HG03139 (cell line): Measurements from ENCODE around the gene RSPH9.

Experiments
- ATAC-seq: cut with Tn5 transposase; IDR thresholded peaks from one replicate; pipeline ENCODE4 v1.9.1; 2021; ENCODE audit not compliant: unreplicated experiment

The RSPH9 gene

GRCh38 chr6:43644940-43645612 is at the start of gene RSPH9:
RSPH9 (plus strand) TSS chr6:43645036; CDS start chr6:43645099, 63 bp downstream.
- ATAC-seq, result peak; percentile 50

DNA sequence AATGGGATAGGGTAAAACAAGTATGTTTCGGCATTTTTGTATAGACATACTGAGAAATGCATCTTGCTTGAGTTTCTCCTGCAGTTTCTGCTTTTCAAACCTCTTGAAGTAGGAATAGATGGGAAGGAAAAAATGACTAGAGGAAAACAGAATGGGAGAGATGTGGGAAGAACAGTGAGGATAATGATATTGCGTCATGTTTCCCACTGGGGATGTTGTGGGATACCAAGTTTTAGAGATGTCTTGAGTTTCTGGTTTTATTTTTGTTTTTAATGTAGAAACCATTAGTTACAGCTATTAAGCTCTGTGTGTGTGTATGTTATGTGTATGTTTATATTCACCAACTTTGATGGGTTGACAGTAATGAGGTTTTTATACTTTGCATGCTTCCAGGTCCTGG is 44.2 kb upstream of the RSPH9 start:
- ATAC-seq, result no peak

DNA sequence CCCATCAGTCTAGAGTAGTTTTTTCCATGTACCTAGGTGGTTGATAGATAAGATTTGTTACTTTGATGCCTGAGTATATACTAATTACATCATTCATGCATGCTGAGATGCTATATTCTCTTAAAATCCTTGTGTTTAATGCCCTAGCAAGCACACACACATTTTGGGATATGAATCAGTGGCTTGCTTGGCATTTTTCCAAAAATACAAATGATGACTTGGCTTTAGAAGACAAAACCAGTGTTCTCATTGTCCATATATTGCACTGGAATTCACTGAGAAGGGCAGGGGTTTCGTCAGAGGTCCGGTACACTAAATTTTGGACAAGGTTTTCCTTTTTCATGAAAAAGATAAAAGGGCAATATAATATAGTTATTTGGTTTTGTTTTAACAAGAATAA is 40.7 kb upstream of the RSPH9 start:
- no peak for ATAC-seq

DNA sequence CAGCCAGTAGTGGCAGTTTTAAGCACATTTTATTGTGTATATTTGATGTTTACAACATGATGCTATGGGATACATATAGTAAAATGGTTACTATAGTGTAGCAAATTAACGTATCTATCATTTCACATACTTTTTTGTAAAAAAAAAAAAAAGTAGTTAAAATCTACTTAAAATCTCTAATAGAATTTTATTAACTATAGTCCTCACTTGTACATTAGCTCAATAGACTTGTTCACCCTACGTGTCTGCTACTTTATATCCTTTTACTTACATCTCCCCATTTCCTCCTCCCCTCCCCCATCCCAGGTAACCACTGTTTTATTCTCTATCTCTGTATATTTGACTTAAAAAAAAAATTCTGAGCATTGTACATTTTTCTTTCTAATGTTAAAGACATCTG is 38.8 kb upstream of the RSPH9 start:
- no peak for ATAC-seq

- ATAC-seq, result no peak
Measured at GRCh38 chr6:43608310-43608763, 36.5 kb upstream of the RSPH9 start.

- ATAC-seq, result no peak
Measured at GRCh38 chr6:43608807-43609206, 36.0 kb upstream of the RSPH9 start.

DNA sequence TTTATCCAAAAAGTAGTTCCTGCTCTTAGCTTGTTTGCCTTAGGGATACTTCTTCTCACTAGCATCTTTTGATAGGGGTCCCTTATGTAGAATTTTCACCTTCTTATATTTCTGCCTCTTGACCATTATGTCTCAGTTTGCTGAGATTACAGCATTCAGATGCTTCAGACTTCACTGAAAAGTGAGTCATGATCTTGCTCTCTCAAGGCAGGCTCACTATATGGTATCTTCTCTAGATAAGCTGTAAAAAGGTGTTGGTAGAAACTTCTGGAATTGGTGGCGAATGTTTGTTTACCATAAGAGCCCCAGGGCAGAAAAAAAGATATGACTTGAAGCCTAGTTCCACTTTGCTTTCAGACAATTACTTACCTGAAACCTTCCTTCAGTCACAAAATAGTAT is 35.4 kb upstream of the RSPH9 start:
- no peak for ATAC-seq

DNA sequence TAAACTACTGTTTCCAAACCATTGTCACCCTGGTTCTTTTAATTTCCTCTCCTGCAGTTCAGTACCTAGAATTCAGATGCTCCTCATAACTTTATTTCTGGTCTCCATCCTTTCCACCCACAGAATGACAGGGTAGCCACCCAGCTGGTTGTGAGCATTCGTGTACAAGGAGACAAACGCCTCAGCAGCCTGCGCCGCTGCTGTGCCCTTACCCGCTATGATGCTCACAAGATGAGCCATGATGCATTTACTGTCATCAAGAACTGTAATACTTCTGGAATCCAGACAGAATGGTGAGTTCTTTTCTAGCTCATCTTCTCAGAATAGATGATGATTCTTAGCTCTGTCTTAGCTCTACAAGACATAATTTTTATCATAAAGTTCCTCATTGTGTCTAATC is 34.4 kb upstream of the RSPH9 start:
- ATAC-seq, result no peak

GRCh38 chr6:43613721-43614395 is 31.0 kb upstream of the RSPH9 start:
- ATAC-seq, result no peak

GRCh38 chr6:43614396-43614730 is 30.5 kb upstream of the RSPH9 start:
- ATAC-seq, result no peak

DNA sequence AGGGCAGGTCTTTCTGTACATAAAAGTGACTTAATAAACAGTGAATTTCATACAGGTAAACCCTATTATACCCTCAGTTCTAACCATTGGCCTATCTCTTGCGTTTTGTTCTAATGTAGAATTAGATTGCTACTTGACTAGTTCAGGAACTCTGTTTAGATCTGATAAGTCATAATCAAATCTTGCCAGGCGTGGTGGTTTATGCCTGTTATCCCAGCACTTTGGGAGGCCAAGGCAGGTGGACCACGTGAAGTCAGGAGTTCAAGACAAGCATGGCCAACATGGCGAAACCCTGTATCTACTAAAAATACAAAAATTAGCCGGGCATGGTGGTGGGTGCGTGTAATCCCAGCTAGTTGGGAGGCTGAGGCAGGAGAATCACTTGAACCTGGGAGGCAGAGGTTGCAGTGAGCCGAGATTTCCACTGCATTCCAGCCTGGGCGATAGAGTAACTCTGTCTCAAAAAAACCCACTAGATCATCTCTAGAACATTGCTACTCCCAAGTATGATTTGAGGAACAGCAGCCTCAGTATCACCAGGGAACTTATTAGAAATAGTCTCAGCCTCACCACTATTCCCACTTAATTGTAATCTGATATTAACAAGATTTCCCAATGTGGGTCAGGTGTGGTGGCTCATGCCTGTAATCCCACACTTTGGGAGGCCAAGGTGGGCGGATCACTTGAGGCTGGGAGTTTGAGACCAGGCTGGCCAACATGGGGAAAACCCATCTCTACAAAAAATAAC is 27.9 kb upstream of the RSPH9 start:
- no peak for ATAC-seq

DNA sequence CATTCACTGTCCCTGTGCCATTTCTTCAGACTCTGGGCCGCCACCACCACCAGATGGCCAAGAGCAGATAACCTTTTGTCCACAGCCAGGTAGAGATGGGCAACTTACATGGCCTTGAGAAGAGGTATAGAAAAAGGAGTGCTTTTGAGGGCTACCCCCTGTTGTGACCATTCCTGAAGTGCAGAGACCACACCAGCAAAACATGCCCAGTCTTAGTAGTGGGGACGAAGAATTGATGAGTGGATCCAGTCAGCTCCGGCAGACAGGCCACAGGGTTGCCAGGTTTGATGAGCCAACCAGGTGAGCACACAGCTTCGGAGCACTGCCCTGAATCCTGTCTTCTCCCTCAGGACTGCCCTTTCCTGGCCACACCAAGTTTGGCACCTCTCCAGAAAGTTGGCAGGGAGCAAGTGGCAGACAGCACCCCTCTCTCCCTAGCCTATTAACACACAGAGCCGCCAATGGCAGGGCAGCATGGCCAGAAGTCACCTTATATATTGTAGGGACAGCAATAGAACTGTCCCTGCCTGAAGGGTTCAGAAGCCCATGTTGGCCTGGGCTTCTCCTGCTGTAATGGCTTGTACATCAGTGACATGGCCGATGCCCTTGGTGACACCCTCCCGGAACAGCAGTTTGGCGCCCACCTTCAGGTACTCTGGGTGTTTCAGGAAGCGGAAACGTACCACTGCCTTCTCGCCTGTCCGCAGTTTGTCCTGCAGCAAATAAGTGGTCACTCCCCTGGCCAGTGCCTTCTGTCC is 23.6 kb upstream of the RSPH9 start:
- ATAC-seq, result no peak

GRCh38 chr6:43621836-43622180 is 23.0 kb upstream of the RSPH9 start:
- no peak for ATAC-seq

- ATAC-seq, result no peak
Measured at GRCh38 chr6:43622541-43622940, 22.3 kb upstream of the RSPH9 start.

- ATAC-seq, result no peak
Measured at GRCh38 chr6:43623880-43624785, 20.7 kb upstream of the RSPH9 start.

- no peak for ATAC-seq
Measured at GRCh38 chr6:43624786-43625288, 20.0 kb upstream of the RSPH9 start.

GRCh38 chr6:43625393-43625992 is 19.3 kb upstream of the RSPH9 start:
- no peak for ATAC-seq

DNA sequence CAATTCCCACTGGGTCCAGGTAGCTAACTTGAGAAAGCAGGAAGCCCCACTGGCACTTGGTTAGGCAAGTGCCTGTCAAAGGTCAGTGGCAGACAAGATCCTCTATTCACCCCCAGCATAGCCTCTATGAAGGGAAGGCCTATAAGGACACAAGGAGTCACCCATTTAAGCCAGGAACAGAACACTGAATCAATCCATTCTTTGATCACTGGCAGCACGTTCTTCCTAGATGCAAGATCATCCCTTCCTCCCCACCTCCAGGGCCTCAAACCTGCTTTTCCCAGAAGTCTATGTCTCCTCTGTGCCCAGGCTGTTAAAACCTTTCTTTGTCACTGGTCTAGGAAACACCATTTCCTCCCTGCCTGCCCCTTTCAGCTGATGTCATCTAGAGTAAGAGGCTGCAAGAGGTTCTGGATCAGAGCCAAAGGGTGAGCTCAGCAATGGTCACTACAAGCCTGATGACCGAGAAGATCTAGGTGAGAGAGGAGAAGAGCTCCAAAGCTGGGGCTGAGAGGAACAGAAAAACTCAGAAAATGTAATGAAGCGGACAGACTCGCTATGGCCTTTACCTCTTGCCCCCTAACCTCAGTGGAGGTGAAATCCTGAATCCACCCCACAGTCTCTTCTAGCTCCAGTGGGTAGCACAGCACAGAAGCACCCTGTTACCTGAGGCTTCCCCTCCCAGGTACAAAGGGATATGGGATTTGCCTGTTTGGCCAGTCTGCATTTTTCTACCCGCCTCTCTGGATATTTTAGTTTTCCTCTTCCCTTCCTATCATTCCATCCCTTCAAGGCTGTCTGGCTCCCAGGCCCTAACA is 17.6 kb upstream of the RSPH9 start:
- ATAC-seq, result no peak
